SK-N-SH treated with all-trans-retinoic acid at 6 μM for 48 hours (cell line): ENCODE measurements around the gene FAM186B.

Source experiments
- ARNTL ChIP-seq: fragments of 450-650 bp; formaldehyde crosslinking; IDR thresholded peaks from 2 replicates; pipeline ENCODE4 v1.5.0; 2020; ENCODE audit warnings: low read depth, mild to moderate bottlenecking, moderate library complexity, borderline replicate concordance
- CREB5 ChIP-seq: fragments of 250-450 bp; sonication (Bioruptor Pico); IDR thresholded peaks from 2 replicates; pipeline ENCODE4 v1.5.1; 2020; ENCODE audit warnings: low read depth, mild to moderate bottlenecking, moderate library complexity
- ISL1 ChIP-seq: fragments of 250-450 bp; sonication (Bioruptor Pico); IDR thresholded peaks from 2 replicates; pipeline ENCODE4 v2.1.2; 2022; ENCODE audit warnings: mild to moderate bottlenecking, moderate library complexity
- OSR1 ChIP-seq: fragments of 250-450 bp; sonication (Bioruptor Pico); IDR thresholded peaks from 2 replicates; pipeline ENCODE4 v1.8.0; 2022; ENCODE audit warnings: moderate library complexity, mild to moderate bottlenecking, inconsistent platforms
- PATZ1 ChIP-seq: fragments of 250-450 bp; sonication (Bioruptor Pico); IDR thresholded peaks from 2 replicates; pipeline ENCODE4 v1.8.0; 2020; ENCODE audit warnings: mild to moderate bottlenecking, moderate library complexity, borderline replicate concordance
- PPARA ChIP-seq: fragments of 250-450 bp; sonication (Bioruptor Pico); IDR thresholded peaks from 2 replicates; pipeline ENCODE4 v1.5.0; 2020; ENCODE audit warnings: mild to moderate bottlenecking, borderline replicate concordance
- TCF4 ChIP-seq: fragments of 250-450 bp; sonication (Bioruptor Pico); IDR thresholded peaks from 2 replicates; pipeline ENCODE4 v1.8.0; 2021; ENCODE audit warnings: mild to moderate bottlenecking, moderate library complexity, borderline replicate concordance
- TOX ChIP-seq: fragments of 250-450 bp; sonication (Bioruptor Pico); IDR thresholded peaks from 2 replicates; pipeline ENCODE4 v1.8.0; 2021; ENCODE audit warnings: mild to moderate bottlenecking, moderate library complexity, borderline replicate concordance
- TSHZ2 ChIP-seq: fragments of 250-450 bp; sonication (Bioruptor Pico); IDR thresholded peaks from 2 replicates; pipeline ENCODE4 v1.5.0; 2020; ENCODE audit warnings: mild to moderate bottlenecking, moderate library complexity
- ZFP30 ChIP-seq: fragments of 450-650 bp; formaldehyde crosslinking; IDR thresholded peaks from 2 replicates; pipeline ENCODE4 v1.5.0; 2022; ENCODE audit warnings: mild to moderate bottlenecking, moderate library complexity
- ZNF565 ChIP-seq: fragments of 450-650 bp; formaldehyde crosslinking; conservative IDR thresholded peaks from 2 replicates; pipeline ENCODE4 v1.5.0; 2020; ENCODE audit warnings: low read depth, mild to moderate bottlenecking, moderate library complexity
- ZNF70 ChIP-seq: fragments of 450-650 bp; formaldehyde crosslinking; IDR thresholded peaks from 2 replicates; pipeline ENCODE4 v1.5.0; 2020; ENCODE audit warnings: mild to moderate bottlenecking, moderate library complexity

GRCh38 chr12:49541911-49542505, 63.4 kb downstream of the FAM186B start:
- no peak for TF ChIP-seq OSR1 (CRISPR knock-in tag)
- TF ChIP-seq ISL1 (CRISPR knock-in tag), result no peak
- no peak for TF ChIP-seq ARNTL (CRISPR knock-in tag)
- TF ChIP-seq CREB5 (CRISPR knock-in tag), result no peak
- no peak for TF ChIP-seq ZFP30
- TF ChIP-seq TOX (CRISPR knock-in tag), result no peak
- no peak for TF ChIP-seq TCF4 (CRISPR knock-in tag)
- no peak for TF ChIP-seq ZNF70 (CRISPR knock-in tag)
- TF ChIP-seq PPARA (CRISPR knock-in tag), result no peak
- no peak for TF ChIP-seq TSHZ2 (CRISPR knock-in tag)
- TF ChIP-seq PATZ1 (CRISPR knock-in tag), result no peak
- no peak for TF ChIP-seq ZNF565
